ENCODE measurements around the gene NUMB. TPM values are rescaled to one million over a fixed set of nuclear protein-coding genes. Genes with fewer than 3 reads are reported as not detected.

Gene NUMB
- total RNA-seq, 6 donors from 2014 or later, result 85.6 to 169 (median 118) TPM

DNA sequence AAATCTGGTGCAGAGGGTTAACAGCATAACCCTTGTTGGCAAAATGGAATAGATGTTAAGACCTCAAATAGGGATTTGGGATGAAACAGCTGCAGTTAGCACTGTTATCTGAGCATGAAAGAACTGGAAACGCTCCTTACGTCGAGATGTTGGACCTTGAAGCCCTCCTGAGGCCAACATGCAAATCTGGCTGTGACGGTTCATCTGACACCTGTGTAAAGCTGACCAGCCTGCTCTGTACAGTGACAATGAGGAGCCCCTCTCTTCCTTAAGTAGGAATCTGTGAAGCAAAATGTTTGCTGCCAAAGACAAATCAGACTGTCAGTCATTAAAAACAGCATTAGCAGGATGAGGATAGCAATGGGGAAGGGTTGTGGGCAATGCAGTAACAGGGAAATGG lies 184.5 kb downstream of the NUMB start:
- Histone ChIP-seq H3K27me3 (no peaks in the 10 kb centered on the region), H3K4me3 (no peak overlapping the region), H3K27ac (no peak overlapping the region), H3K9me3 (no peaks in the 10 kb centered on the region), H3K4me1 (peaks cover 5 to 15% (median 12%) of the 10 kb centered on the region in 4 donors), H3K36me3 (peaks cover 14 to 63% (median 39%) of the 10 kb centered on the region in 4 donors)
- 92 to 96% methylated on average over 4 of the region's 4 CpGs for WGBS, 2 donors
- no peak for DNase-seq
- TF ChIP-seq POLR2A (IDR thresholded peaks at IDR 0.05) (no peak), CTCF (IDR thresholded peaks at IDR 0.05) (no peak), POLR2AphosphoS5 (IDR thresholded peaks at IDR 0.05) (no peak), EP300 (IDR thresholded peaks at IDR 0.05) (no peak)
- ATAC-seq (ENCODE audit: low FRiP score in 2 of 2), result no peak

GRCh38 chr14:73272393-73272792 lies 186.0 kb downstream of the NUMB start:
- TF ChIP-seq POLR2AphosphoS5 (IDR thresholded peaks at IDR 0.05), result no peak
- TF ChIP-seq POLR2A (IDR thresholded peaks at IDR 0.05), result no peak
- TF ChIP-seq EP300 (IDR thresholded peaks at IDR 0.05), result no peak
- no peak for TF ChIP-seq CTCF (IDR thresholded peaks at IDR 0.05)
- ATAC-seq (ENCODE audit: low FRiP score in 2 of 2), result no peak
- no peaks in the 10 kb centered on the region for H3K27me3 ChIP-seq
- peaks cover 11 to 50% (median 29%) of the 10 kb centered on the region in 4 donors for H3K36me3 ChIP-seq
- no peak overlapping the region for H3K4me3 ChIP-seq
- no peaks in the 10 kb centered on the region for H3K9me3 ChIP-seq
- DNase-seq, result no peak
- peaks cover 5 to 15% (median 12%) of the 10 kb centered on the region in 4 donors for H3K4me1 ChIP-seq
- 79 to 89% methylated on average over 6 of the region's 6 CpGs for WGBS, 2 donors
- no peak overlapping the region for H3K27ac ChIP-seq

GRCh38 chr14:73269729-73270531 lies 188.4 kb downstream of the NUMB start:
- TF ChIP-seq POLR2AphosphoS5 (IDR thresholded peaks at IDR 0.05) (peak in 1 of 2 donors; percentile 25), CTCF (IDR thresholded peaks at IDR 0.05) (no peak), EP300 (IDR thresholded peaks at IDR 0.05) (no peak), POLR2A (IDR thresholded peaks at IDR 0.05) (peak in 1 of 4 donors; percentile 31)
- peak overlapping the region in 3 of 4 donors; percentile 40 to 50 (median 47) for H3K4me3 ChIP-seq
- peak; percentile 78 to 82 for ATAC-seq (ENCODE audit: low FRiP score in 2 of 2)
- H3K36me3 ChIP-seq, result peaks cover 0 to 25% (median 11%) of the 10 kb centered on the region in 4 donors
- 6 to 16% methylated on average over 5 to 46 of the region's 48 CpGs for WGBS, 2 donors
- H3K27me3 ChIP-seq, result no peaks in the 10 kb centered on the region
- no peaks in the 10 kb centered on the region for H3K9me3 ChIP-seq
- peak; percentile 66 to 93 for DNase-seq
- peak overlapping the region; percentile 52 to 70 (median 60) for H3K27ac ChIP-seq
- H3K4me1 ChIP-seq, result peaks cover 5 to 15% (median 12%) of the 10 kb centered on the region in 4 donors

DNA sequence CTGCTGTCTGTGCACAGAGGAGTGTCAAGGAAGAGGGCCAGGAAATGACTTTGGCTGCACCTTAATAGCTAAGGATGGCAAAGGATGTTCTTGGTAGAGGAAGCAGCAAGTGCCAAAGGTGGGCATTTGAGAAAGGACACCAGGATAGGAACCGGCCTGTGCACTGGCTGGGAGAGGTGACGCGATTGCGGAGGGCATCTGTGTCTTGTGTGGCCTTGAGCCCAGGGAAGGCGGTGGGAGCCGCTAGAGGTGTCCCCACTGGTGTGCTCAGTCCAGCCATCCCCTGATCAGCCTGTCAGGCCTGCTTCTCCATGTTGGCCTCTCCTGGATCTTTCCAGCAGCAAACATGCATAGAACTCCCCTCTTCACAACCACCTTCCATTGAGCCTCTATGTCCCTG lies 190.9 kb downstream of the NUMB start:
- Histone ChIP-seq H3K9me3 (no peaks in the 10 kb centered on the region), H3K27me3 (no peaks in the 10 kb centered on the region), H3K27ac (no peak overlapping the region), H3K4me3 (no peak overlapping the region), H3K36me3 (peaks cover 0 to 2% (median 0%) of the 10 kb centered on the region in 4 donors), H3K4me1 (peaks cover 5 to 15% (median 12%) of the 10 kb centered on the region in 4 donors)
- no peak for ATAC-seq (ENCODE audit: low FRiP score in 2 of 2)
- WGBS, 2 donors, result 96 to 98% methylated on average over 6 of the region's 6 CpGs
- no peak for DNase-seq
- TF ChIP-seq POLR2A (IDR thresholded peaks at IDR 0.05), result no peak
- no peak for TF ChIP-seq CTCF (IDR thresholded peaks at IDR 0.05)
